CD8-positive, alpha-beta memory T cell (primary cell): ENCODE data around the gene NAA20. TPM values are rescaled to one million over a fixed set of nuclear protein-coding genes. Genes with fewer than 3 reads are reported as not detected.
A peak's percentile ranks its signal among the peaks of the same experiment; 100 is the strongest.

Source experiments
- CTCF ChIA-PET: fragments of 350-600 bp; sonication (Branson Sonifier 250); formaldehyde crosslinking; loops from one replicate; lab custom pipeline; 2021; ENCODE audit warnings: antibody characterized with exemption; lab: Charles Lee
- POLR2A ChIA-PET: fragments of 350-600 bp; sonication (Branson Sonifier 250); formaldehyde crosslinking; loops from one replicate; lab custom pipeline; 2021; ENCODE audit warnings: antibody characterized with exemption; lab: Charles Lee
- DNase-seq, 5 donors: peaks; one replicate each; pipeline versions ENCODE4 v3.0.0 to v3.0.0-alpha.2; 2020 to 2022; ENCODE audit warnings: mixed read lengths in 1 of 5
- H3K27ac ChIP-seq: one replicate; pipeline ENCODE4 v1.7.0; 2013; ENCODE audit warnings: low read depth, mild to moderate bottlenecking, low read length, moderate library complexity
- H3K27me3 ChIP-seq: 2 replicates; pipeline ENCODE4 v1.7.0; 2013; ENCODE audit warnings: low read length, mild to moderate bottlenecking; ENCODE audit not compliant: insufficient read depth, poor library complexity, severe bottlenecking
- H3K36me3 ChIP-seq: 2 replicates; pipeline ENCODE4 v1.7.0; 2013; ENCODE audit warnings: mild to moderate bottlenecking, low read length, moderate library complexity; ENCODE audit not compliant: insufficient read depth
- H3K4me1 ChIP-seq: 2 replicates; pipeline ENCODE4 v1.7.0; 2013; ENCODE audit warnings: mild to moderate bottlenecking, low read length, moderate library complexity; ENCODE audit not compliant: insufficient read depth
- H3K4me3 ChIP-seq: 2 replicates; pipeline ENCODE4 v1.7.0; 2013; ENCODE audit warnings: mild to moderate bottlenecking, low read length
- H3K9me3 ChIP-seq: 2 replicates; pipeline ENCODE4 v1.7.0; 2013; ENCODE audit warnings: mild to moderate bottlenecking, low read length
- H3K27ac Mint-ChIP-seq, 8 donors: one replicate each; pipeline ENCODE4 v1.8.0; 2020 to 2021; ENCODE audit warnings: mixed read lengths in 8 of 8, mild to moderate bottlenecking in 6 of 8, inconsistent platforms in 3 of 8, moderate library complexity in 3 of 8
- H3K27me3 Mint-ChIP-seq, 2 donors: one replicate each; pipeline ENCODE4 v1.8.0; 2020 to 2021; ENCODE audit warnings: mixed read lengths in 2 of 2, mild to moderate bottlenecking in 1 of 2, moderate library complexity in 1 of 2
- H3K36me3 Mint-ChIP-seq, 3 donors: one replicate each; pipeline ENCODE4 v1.8.0; 2020 to 2021; ENCODE audit warnings: mixed read lengths in 3 of 3, inconsistent platforms in 1 of 3, mild to moderate bottlenecking in 1 of 3
- H3K4me1 Mint-ChIP-seq, 3 donors: one replicate each; pipeline ENCODE4 v1.8.0; 2020 to 2021; ENCODE audit warnings: mixed read lengths in 3 of 3, inconsistent platforms in 1 of 3, mild to moderate bottlenecking in 1 of 3
- H3K4me3 Mint-ChIP-seq, 7 donors: one replicate each; pipeline ENCODE4 v1.8.0; 2020 to 2021; ENCODE audit warnings: mixed read lengths in 7 of 7, mild to moderate bottlenecking in 6 of 7, moderate library complexity in 4 of 7, inconsistent platforms in 2 of 7
- H3K9me3 Mint-ChIP-seq, 5 donors: one replicate each; pipeline ENCODE4 v1.8.0; 2020 to 2022; ENCODE audit warnings: mixed read lengths in 5 of 5, mild to moderate bottlenecking in 3 of 5, moderate library complexity in 2 of 5, inconsistent platforms in 1 of 5
- polyA plus RNA-seq: library from polyadenylated mRNA; unstranded; fragments of 300-500 nt; fragmentation: Illumina TruSeq; gene quantifications from one replicate; pipeline ENCODE4 v1.2.3, GENCODE V29; 2021
- total RNA-seq, 2 experiments: library from RNA; stranded (reverse); gene quantifications; one replicate each; pipeline ENCODE4 v1.2.3, GENCODE V29; 2021

NAA20 gene
- total and polyA plus RNA-seq, 3 experiments from 2014 or later = 69.8 to 99.6 (median 98.8) TPM

DNA sequence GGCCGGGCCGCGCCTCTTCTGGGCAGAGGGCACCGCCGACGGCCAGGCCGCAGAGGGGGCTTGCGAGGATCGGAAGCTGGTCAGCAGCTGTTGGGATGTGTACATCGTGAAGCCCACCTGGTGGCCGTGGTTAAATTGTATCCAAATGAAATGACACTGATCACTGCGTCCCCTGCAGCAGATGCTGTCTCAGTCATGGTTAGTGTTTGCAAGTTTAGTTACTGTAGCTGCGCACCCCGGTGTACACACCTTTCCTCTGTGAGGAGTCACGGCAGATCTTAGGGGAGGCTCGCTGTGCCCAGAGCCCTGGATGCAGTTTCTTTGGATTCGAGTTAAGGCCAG is 653 bp downstream of the NAA20 start:
- no peaks in the 10 kb centered on the region for H3K9me3 Mint-ChIP-seq
- H3K4me3 Mint-ChIP-seq = peak overlapping the region; percentile 85 to 96 (median 88)
- Histone ChIP-seq H3K4me1 (peaks cover 32% of the 10 kb centered on the region), H3K27ac (peak overlapping the region; percentile 68), H3K4me3 (peak overlapping the region; percentile 77), H3K9me3 (no peaks in the 10 kb centered on the region), H3K36me3 (no peaks in the 10 kb centered on the region), H3K27me3 (no peaks in the 10 kb centered on the region)
- peaks cover 0 to 2% of the 10 kb centered on the region in 2 donors for H3K27me3 Mint-ChIP-seq
- DNase-seq = peak in 3 of 5 donors; percentile 4 to 49 (median 23)
- H3K27ac Mint-ChIP-seq = peak overlapping the region; percentile 84 to 93 (median 92)
- H3K36me3 Mint-ChIP-seq = peaks cover 0 to 28% (median 3%) of the 10 kb centered on the region in 3 donors
- ChIA-PET CTCF (interaction anchor here (1.1 to 3.4 kb wide), 5 partner anchors 10 to 1429 kb away, joined by 3 to 30 read pairs (median 4); partner anchors contain the start of genes CFAP61 and CRNKL1), POLR2A (interaction anchor here (0.5 to 3.2 kb wide), 2 partner anchors 16 to 34 kb away, joined by 4 to 26 read pairs; partner anchors contain the start of genes CFAP61 and CRNKL1)
- peaks cover 43 to 70% (median 50%) of the 10 kb centered on the region in 3 donors for H3K4me1 Mint-ChIP-seq

- CTCF ChIA-PET = no interaction called here
- peak overlapping the region; percentile 68 for H3K27ac ChIP-seq
Measured at GRCh38 chr20:20018366-20018765, 1.2 kb downstream of the NAA20 start.

DNA sequence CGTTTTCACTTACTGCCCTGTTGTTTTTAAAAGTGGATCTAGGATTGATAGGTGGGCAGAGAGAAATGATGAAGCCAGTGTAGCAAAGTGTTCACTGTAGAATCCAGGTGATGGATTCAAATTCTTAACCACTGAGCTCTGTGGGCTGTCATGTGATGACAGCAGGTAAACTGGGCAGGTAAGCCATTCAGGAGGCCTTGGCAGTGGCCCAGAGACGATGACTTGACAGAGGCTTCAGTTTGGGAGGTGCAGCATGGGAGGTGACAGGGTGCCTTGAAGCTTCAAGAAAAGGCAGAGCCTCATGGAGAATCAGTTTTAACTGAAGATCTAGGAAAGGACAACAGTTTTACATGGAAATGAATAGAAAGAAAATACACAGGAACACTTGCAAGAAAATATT is 2.0 kb downstream of the NAA20 start:
- H3K4me1 ChIP-seq = peaks cover 32% of the 10 kb centered on the region
- H3K36me3 ChIP-seq = no peaks in the 10 kb centered on the region
- no peaks in the 10 kb centered on the region for H3K9me3 Mint-ChIP-seq
- no peaks in the 10 kb centered on the region for H3K9me3 ChIP-seq
- H3K27me3 ChIP-seq = no peaks in the 10 kb centered on the region
- no peak overlapping the region for H3K27ac ChIP-seq
- H3K27ac Mint-ChIP-seq = peak overlapping the region; percentile 80 to 93 (median 88)
- DNase-seq = no peak
- H3K4me1 Mint-ChIP-seq = peaks cover 47 to 79% (median 58%) of the 10 kb centered on the region in 3 donors
- ChIA-PET POLR2A (interaction anchor here (0.7 kb wide), 1 partner anchor 33 kb away, joined by 3 read pairs; the partner anchor contains the start of genes CFAP61 and CRNKL1), CTCF (no interaction called here)
- H3K27me3 Mint-ChIP-seq = peaks cover 0 to 2% of the 10 kb centered on the region in 2 donors
- no peak overlapping the region for H3K4me3 ChIP-seq
- peak overlapping the region; percentile 85 to 96 (median 88) for H3K4me3 Mint-ChIP-seq
- H3K36me3 Mint-ChIP-seq = peaks cover 0 to 39% (median 6%) of the 10 kb centered on the region in 3 donors

More at GRCh38 chr20:20018366-20018765, 1.2 kb downstream of the NAA20 start:
- H3K4me1 Mint-ChIP-seq = peaks cover 43 to 72% (median 51%) of the 10 kb centered on the region in 3 donors
- Histone ChIP-seq H3K9me3 (no peaks in the 10 kb centered on the region), H3K27me3 (no peaks in the 10 kb centered on the region), H3K4me3 (peak overlapping the region; percentile 77), H3K4me1 (peaks cover 32% of the 10 kb centered on the region), H3K36me3 (no peaks in the 10 kb centered on the region)
- H3K27ac Mint-ChIP-seq = peak overlapping the region; percentile 72 to 93 (median 88)
- peaks cover 0 to 32% (median 4%) of the 10 kb centered on the region in 3 donors for H3K36me3 Mint-ChIP-seq
- DNase-seq = no peak
- POLR2A ChIA-PET = interaction anchor here (0.5 to 3.2 kb wide), 3 partner anchors 15 to 34 kb away, joined by 3 to 26 read pairs (median 4); partner anchors contain the start of genes CFAP61 and CRNKL1
- H3K4me3 Mint-ChIP-seq = peak overlapping the region; percentile 85 to 96 (median 88)
- peaks cover 0 to 2% of the 10 kb centered on the region in 2 donors for H3K27me3 Mint-ChIP-seq
- H3K9me3 Mint-ChIP-seq = no peaks in the 10 kb centered on the region

- Mint-ChIP-seq H3K27ac (peak overlapping the region; percentile 32 to 91 (median 70)), H3K4me3 (peak overlapping the region in 2 of 7 donors; percentile 12 to 69)
Measured at GRCh38 chr20:20020908-20021307, 3.7 kb downstream of the NAA20 start.

DNA sequence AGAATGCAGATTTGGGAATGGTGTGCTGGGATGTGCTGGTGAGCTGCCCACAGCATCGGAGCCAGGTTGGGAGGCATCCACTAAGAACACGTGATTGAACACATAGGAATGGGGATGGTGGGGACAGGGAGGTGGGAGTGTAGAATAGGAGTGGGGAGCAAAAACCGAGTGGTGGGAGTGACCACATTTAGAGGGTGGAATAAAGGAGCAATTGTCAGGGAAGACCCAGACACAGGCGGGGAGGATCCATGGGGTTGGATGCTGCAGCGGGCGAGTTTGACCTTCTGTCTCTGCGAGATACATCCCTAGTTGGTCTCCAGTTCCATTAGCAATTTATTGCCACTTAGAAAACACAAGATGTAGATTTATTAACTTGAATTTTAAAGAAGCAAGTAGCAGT is 4.7 kb downstream of the NAA20 start:
- CTCF ChIA-PET = no interaction called here
- H3K4me1 ChIP-seq = peaks cover 25% of the 10 kb centered on the region
- peaks cover 48 to 76% (median 67%) of the 10 kb centered on the region in 3 donors for H3K4me1 Mint-ChIP-seq
- peaks cover 0 to 60% (median 10%) of the 10 kb centered on the region in 3 donors for H3K36me3 Mint-ChIP-seq
- H3K27ac ChIP-seq = no peak overlapping the region
- H3K9me3 ChIP-seq = no peaks in the 10 kb centered on the region
- no peak overlapping the region for H3K4me3 Mint-ChIP-seq
- H3K4me3 ChIP-seq = no peak overlapping the region
- no peaks in the 10 kb centered on the region for H3K27me3 ChIP-seq
- H3K27me3 Mint-ChIP-seq = peaks cover 0 to 2% of the 10 kb centered on the region in 2 donors
- DNase-seq = no peak
- POLR2A ChIA-PET = no interaction called here
- H3K27ac Mint-ChIP-seq = peak overlapping the region; percentile 0 to 87 (median 56)
- no peaks in the 10 kb centered on the region for H3K9me3 Mint-ChIP-seq
- no peaks in the 10 kb centered on the region for H3K36me3 ChIP-seq

More at GRCh38 chr20:20020908-20021307, 3.7 kb downstream of the NAA20 start:
- Histone ChIP-seq H3K4me3 (no peak overlapping the region), H3K27ac (no peak overlapping the region), H3K27me3 (no peaks in the 10 kb centered on the region), H3K4me1 (peaks cover 32% of the 10 kb centered on the region), H3K9me3 (no peaks in the 10 kb centered on the region), H3K36me3 (no peaks in the 10 kb centered on the region)
- ChIA-PET POLR2A (no interaction called here), CTCF (no interaction called here)
- H3K4me1 Mint-ChIP-seq = peaks cover 52 to 81% (median 69%) of the 10 kb centered on the region in 3 donors
- H3K9me3 Mint-ChIP-seq = no peaks in the 10 kb centered on the region
- DNase-seq = peak in 1 of 5 donors; percentile 29
- H3K36me3 Mint-ChIP-seq = peaks cover 0 to 55% (median 6%) of the 10 kb centered on the region in 3 donors
- peaks cover 0 to 2% of the 10 kb centered on the region in 2 donors for H3K27me3 Mint-ChIP-seq

- Histone ChIP-seq H3K4me3 (no peak overlapping the region), H3K4me1 (peaks cover 25% of the 10 kb centered on the region), H3K27me3 (no peaks in the 10 kb centered on the region), H3K9me3 (no peaks in the 10 kb centered on the region), H3K36me3 (no peaks in the 10 kb centered on the region), H3K27ac (no peak overlapping the region)
- ChIA-PET POLR2A (no interaction called here), CTCF (no interaction called here)
- H3K4me3 Mint-ChIP-seq = no peak overlapping the region
- peaks cover 47 to 72% (median 63%) of the 10 kb centered on the region in 3 donors for H3K4me1 Mint-ChIP-seq
- H3K27me3 Mint-ChIP-seq = no peaks in the 10 kb centered on the region
- peak overlapping the region in 4 of 8 donors; percentile 17 to 57 (median 32) for H3K27ac Mint-ChIP-seq
- peaks cover 0 to 61% (median 11%) of the 10 kb centered on the region in 3 donors for H3K36me3 Mint-ChIP-seq
- H3K9me3 Mint-ChIP-seq = no peaks in the 10 kb centered on the region
- no peak for DNase-seq
Measured at GRCh38 chr20:20022498-20022897, 5.3 kb downstream of the NAA20 start.

DNA sequence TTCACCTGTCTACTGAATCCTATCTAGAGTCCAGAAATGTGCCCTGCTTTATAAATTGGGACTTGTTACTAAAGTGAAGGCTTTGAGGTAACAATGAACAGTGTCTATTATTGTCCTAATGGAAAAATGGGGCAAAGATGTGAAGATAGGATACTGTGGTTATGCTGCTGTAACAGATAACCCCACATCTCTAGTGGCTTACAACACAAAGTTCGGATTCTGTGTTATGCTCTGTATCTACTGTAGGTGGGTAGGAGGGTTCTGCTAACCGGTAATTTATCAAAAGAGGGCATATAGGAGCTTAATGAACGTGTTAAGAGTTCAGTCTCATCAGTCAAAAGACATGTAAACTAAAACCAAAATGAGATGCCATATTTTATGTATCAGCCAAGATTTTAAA is 6.2 kb downstream of the NAA20 start:
- Histone ChIP-seq H3K27me3 (no peaks in the 10 kb centered on the region), H3K27ac (no peak overlapping the region), H3K4me1 (peaks cover 17% of the 10 kb centered on the region), H3K36me3 (no peaks in the 10 kb centered on the region), H3K9me3 (no peaks in the 10 kb centered on the region), H3K4me3 (no peak overlapping the region)
- H3K36me3 Mint-ChIP-seq = peaks cover 0 to 64% (median 8%) of the 10 kb centered on the region in 3 donors
- H3K9me3 Mint-ChIP-seq = no peaks in the 10 kb centered on the region
- no peaks in the 10 kb centered on the region for H3K27me3 Mint-ChIP-seq
- peak overlapping the region in 2 of 8 donors; percentile 2 to 72 for H3K27ac Mint-ChIP-seq
- DNase-seq = no peak
- no peak overlapping the region for H3K4me3 Mint-ChIP-seq
- CTCF ChIA-PET = no interaction called here
- H3K4me1 Mint-ChIP-seq = peaks cover 40 to 63% (median 56%) of the 10 kb centered on the region in 3 donors
- POLR2A ChIA-PET = no interaction called here

GRCh38 chr20:20024942-20025341 is 7.8 kb downstream of the NAA20 start:
- H3K27ac Mint-ChIP-seq = peak overlapping the region in 2 of 8 donors; percentile 30 to 52
- peaks cover 8% of the 10 kb centered on the region for H3K4me1 ChIP-seq
- no peaks in the 10 kb centered on the region for H3K9me3 Mint-ChIP-seq
- CTCF ChIA-PET = no interaction called here
- H3K27me3 Mint-ChIP-seq = no peaks in the 10 kb centered on the region
- H3K36me3 ChIP-seq = no peaks in the 10 kb centered on the region
- POLR2A ChIA-PET = no interaction called here
- no peaks in the 10 kb centered on the region for H3K9me3 ChIP-seq
- no peak overlapping the region for H3K4me3 ChIP-seq
- no peak overlapping the region for H3K27ac ChIP-seq
- H3K4me3 Mint-ChIP-seq = no peak overlapping the region
- peaks cover 31 to 48% (median 42%) of the 10 kb centered on the region in 3 donors for H3K4me1 Mint-ChIP-seq
- DNase-seq = no peak
- peaks cover 0 to 67% (median 9%) of the 10 kb centered on the region in 3 donors for H3K36me3 Mint-ChIP-seq
- no peaks in the 10 kb centered on the region for H3K27me3 ChIP-seq
